GDM1 (cell line): Measurements from ENCODE around the gene CCDC154.

Source experiments
- DNase-seq: peaks from one replicate; lab custom pipeline; 2025; lab: John Stamatoyannopoulos, UW

Gene CCDC154

GRCh38 chr16:1385232-1385631, 59.1 kb downstream of the CCDC154 start:
- DNase-seq: no peak
